NCI-H748 (cell line): ENCODE data around the gene NRG2.

ENCODE experiments used
- DNase-seq: peaks from one replicate; lab custom pipeline; 2025; ENCODE audit not compliant: unreplicated experiment; lab: John Stamatoyannopoulos, UW

NRG2 gene

GRCh38 chr5:139821806-139822552 is 221.1 kb downstream of the NRG2 start:
- DNase-seq = no peak

- DNase-seq = no peak
Measured at GRCh38 chr5:139820606-139821005, 222.5 kb downstream of the NRG2 start.

GRCh38 chr5:139820130-139820529 is 223.0 kb downstream of the NRG2 start:
- DNase-seq = no peak

GRCh38 chr5:139817970-139818369 is 225.1 kb downstream of the NRG2 start:
- DNase-seq = no peak

GRCh38 chr5:139817362-139817761 is 225.7 kb downstream of the NRG2 start:
- no peak for DNase-seq

DNA sequence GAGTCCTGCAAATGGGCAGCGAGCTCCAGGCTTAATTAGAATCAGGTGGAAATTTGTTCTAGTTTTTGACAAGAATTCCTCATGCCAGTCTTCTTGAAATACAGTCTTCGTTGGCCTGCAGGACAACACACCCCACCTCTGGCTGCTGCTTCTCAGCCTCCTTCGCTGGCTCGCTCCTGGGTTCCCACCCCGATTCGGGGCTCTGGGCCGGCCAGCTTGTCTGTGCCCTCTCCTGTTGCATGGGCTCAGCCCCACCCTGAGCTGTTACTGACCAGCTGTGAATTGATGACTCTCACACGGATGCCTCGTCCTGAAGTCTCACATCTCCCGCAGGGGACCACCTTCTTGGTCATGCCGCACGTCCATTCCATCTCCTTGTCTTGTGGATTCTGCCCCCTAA is 226.5 kb downstream of the NRG2 start:
- DNase-seq = no peak

DNA sequence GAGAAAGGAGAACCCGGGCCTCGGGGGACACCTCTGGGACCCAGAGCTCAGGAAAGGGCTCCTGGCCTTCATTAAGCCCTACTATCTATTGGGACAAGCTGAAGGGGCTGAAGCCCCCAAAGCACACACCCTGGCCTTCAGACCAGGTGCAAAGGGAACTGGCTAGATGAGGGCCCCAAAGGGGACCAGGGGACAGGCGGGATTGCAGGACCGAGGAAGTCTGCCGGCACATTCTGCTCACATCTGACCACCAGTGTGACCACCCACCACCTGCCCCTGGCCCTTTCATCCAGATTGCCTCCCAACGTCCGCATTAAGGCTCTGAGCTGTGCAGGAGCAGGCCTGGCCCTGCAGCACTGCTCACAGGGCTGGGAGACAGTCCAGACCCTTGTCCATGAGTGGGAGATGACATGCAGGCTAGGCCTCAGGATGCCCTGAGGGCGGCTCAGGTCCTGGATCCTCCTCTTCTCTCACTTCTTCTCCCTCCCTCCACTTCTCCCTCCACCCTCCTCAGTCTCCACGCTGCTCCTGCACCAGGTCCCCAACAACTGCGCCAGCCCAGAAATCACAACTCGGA is 228.3 kb downstream of the NRG2 start:
- DNase-seq = no peak

DNA sequence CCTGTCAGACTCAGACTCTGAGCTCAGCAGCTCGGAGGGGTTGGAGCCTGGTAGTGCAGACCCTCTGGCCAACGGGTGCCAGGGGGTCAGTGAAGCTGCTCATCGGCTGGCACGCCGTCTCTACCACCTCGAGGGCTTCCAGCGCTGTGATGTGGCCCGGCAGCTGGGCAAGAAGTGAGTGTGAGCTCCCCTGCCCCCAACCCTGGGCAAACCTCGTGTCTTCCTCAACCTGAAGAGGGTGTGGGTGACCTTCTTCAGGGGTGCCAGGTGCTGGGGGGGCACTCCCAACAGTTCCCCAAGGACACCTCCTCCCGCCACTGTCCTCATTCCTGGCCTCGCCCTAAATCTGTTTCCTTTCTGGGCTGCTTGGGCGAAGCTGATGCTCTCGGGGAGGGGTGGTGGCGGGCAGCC is 228.9 kb downstream of the NRG2 start:
- no peak for DNase-seq

GRCh38 chr5:139812836-139813805 is 230.0 kb downstream of the NRG2 start:
- DNase-seq = no peak

- no peak for DNase-seq
Measured at GRCh38 chr5:139812323-139812722, 230.8 kb downstream of the NRG2 start.

DNA sequence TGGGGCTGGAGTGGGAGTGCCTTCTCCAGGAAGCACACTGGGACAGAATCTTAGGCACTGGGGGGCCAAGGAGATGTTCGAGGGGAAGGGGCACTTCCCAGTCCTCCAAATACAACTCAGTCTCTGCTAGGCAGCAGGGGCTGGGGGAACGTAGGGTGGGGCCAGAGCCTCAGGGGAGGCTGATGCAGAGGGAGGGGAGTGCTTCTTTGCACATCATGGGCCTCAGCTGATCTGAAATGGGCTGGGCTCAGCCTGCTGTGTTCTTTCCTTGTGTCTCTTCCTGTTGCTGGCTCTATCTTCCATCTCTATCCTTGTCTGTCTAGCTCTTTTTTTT is 231.9 kb downstream of the NRG2 start:
- no peak for DNase-seq

- DNase-seq = no peak
Measured at GRCh38 chr5:139810341-139811273, 232.5 kb downstream of the NRG2 start.

GRCh38 chr5:139809331-139809810 is 233.7 kb downstream of the NRG2 start:
- DNase-seq = no peak

- no peak for DNase-seq
Measured at GRCh38 chr5:139808481-139809330, 234.4 kb downstream of the NRG2 start.

- no peak for DNase-seq
Measured at GRCh38 chr5:139807647-139808030, 235.5 kb downstream of the NRG2 start.

DNA sequence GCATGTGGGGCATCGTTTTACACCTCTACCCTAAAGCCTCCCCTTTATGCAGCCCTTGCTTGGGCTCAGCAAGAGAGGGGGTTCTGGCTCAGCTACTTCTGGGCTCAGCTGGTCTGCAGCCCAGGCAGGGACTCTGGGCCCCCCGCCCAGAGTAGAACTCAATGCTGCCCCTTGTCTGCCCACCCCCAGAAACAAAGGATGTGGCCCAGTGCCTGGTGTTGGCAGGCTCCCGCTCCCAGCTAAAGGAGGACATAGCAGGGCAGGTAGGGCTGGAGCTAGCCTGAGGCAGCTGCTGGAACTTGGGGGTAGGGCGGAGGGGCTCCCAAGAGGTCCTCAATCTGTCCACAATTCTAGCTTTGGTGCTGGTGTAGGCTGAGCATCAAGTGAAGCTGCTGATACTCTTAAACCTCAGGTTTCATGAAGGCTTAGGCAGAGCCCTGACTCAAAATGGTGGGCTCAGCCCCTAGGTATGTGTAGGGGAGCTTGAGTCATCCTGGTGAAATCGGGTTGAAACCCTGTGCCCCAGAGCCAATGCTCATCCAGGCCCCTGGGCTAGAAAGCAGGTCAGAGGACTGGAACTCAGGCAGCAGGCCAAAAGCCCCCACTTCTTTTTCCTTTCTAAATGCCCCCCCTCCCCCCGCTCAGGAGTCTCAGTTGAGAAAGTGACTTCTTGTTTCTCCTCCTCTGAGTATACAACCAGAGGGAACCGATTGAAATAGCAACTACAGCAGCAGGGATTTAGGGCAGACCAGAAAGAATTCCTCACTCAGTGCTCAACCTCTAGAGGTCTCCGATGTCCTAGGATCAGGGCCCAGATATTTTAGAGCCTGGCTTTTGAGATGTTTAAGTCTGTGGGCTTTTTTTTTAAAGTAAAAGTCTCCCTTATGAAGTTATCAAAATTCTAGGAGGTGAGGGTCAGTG is 236.1 kb downstream of the NRG2 start:
- no peak for DNase-seq

GRCh38 chr5:139806111-139806510 is 237.0 kb downstream of the NRG2 start:
- DNase-seq = no peak

- no peak for DNase-seq
Measured at GRCh38 chr5:139805545-139805944, 237.6 kb downstream of the NRG2 start.
